ENCODE results near the gene MNAT1. TPM values are rescaled to one million over a fixed set of nuclear protein-coding genes. Genes with fewer than 3 reads are reported as not detected.

Gene MNAT1
- polyA plus RNA-seq, 2 of the 4 experiments (the other 2 are of a cell fraction): 42.7 to 78.1 TPM

DNA sequence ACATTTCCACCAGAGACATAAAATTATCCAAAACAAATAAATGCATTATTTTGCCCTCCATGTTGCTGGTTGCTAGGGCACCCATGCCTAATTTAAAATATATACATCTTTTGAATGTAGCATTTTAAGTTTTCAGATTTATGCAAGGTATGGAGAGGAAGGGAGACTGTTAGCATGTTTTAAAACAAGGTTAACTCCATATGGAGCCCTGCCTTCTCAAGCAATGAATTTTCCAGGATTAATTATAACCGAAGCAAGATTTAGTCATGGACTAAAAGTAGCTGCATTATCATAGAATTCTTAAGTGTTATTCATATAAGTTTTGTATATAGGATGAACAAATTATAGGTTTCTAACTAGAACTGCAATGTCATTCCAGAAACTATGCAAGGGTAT, 209.1 kb downstream of the MNAT1 start:
- TF ChIP-seq POLR2A (IDR thresholded peaks at IDR 0.05; ENCODE audit: low read length) (no peak), MAZ (IDR thresholded peaks at IDR 0.05; ENCODE audit: borderline replicate concordance, low read depth, low read length) (no peak), RAD21 (conservative IDR thresholded peaks at IDR 0.05 in 1 of 2, IDR thresholded peaks at IDR 0.05 in 1 of 2) (no peak), EHF (CRISPR knock-in tag; IDR thresholded peaks at IDR 0.05) (no peak), CBX2 (IDR thresholded peaks at IDR 0.05; ENCODE audit: borderline replicate concordance, low read depth) (no peak), CEBPB (IDR thresholded peaks at IDR 0.05) (no peak)
- TF ChIP-seq, protein P1, sequence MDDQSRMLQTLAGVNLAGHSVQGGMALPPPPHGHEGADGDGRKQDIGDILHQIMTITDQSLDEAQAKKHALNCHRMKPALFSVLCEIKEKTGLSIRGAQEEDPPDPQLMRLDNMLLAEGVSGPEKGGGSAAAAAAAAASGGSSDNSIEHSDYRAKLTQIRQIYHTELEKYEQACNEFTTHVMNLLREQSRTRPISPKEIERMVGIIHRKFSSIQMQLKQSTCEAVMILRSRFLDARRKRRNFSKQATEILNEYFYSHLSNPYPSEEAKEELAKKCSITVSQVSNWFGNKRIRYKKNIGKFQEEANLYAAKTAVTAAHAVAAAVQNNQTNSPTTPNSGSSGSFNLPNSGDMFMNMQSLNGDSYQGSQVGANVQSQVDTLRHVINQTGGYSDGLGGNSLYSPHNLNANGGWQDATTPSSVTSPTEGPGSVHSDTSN (IDR thresholded peaks at IDR 0.05): no peak
- TF ChIP-seq, protein P2, sequence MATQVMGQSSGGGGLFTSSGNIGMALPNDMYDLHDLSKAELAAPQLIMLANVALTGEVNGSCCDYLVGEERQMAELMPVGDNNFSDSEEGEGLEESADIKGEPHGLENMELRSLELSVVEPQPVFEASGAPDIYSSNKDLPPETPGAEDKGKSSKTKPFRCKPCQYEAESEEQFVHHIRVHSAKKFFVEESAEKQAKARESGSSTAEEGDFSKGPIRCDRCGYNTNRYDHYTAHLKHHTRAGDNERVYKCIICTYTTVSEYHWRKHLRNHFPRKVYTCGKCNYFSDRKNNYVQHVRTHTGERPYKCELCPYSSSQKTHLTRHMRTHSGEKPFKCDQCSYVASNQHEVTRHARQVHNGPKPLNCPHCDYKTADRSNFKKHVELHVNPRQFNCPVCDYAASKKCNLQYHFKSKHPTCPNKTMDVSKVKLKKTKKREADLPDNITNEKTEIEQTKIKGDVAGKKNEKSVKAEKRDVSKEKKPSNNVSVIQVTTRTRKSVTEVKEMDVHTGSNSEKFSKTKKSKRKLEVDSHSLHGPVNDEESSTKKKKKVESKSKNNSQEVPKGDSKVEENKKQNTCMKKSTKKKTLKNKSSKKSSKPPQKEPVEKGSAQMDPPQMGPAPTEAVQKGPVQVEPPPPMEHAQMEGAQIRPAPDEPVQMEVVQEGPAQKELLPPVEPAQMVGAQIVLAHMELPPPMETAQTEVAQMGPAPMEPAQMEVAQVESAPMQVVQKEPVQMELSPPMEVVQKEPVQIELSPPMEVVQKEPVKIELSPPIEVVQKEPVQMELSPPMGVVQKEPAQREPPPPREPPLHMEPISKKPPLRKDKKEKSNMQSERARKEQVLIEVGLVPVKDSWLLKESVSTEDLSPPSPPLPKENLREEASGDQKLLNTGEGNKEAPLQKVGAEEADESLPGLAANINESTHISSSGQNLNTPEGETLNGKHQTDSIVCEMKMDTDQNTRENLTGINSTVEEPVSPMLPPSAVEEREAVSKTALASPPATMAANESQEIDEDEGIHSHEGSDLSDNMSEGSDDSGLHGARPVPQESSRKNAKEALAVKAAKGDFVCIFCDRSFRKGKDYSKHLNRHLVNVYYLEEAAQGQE (IDR thresholded peaks at IDR 0.05): no peak
- TF ChIP-seq, protein P3, sequence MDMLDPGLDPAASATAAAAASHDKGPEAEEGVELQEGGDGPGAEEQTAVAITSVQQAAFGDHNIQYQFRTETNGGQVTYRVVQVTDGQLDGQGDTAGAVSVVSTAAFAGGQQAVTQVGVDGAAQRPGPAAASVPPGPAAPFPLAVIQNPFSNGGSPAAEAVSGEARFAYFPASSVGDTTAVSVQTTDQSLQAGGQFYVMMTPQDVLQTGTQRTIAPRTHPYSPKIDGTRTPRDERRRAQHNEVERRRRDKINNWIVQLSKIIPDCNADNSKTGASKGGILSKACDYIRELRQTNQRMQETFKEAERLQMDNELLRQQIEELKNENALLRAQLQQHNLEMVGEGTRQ (IDR thresholded peaks at IDR 0.05): no peak
- DNase-seq (ENCODE audit: low read depth in 1 of 2, low spot score in 1 of 2) (no peak), ATAC-seq (no peak), FAIRE-seq (no peak)
- ChIA-PET POLR2A (no interaction called here), CTCF (no interaction called here)
- no peak overlapping the region for H3K27ac ChIP-seq
- H3K4me1 ChIP-seq: no peaks in the 10 kb centered on the region
- WGBS (ENCODE audit: missing lambda C conversion rate): 93% methylated on average over 1 of the region's 1 CpG
- no peak overlapping the region for H3K4me3 ChIP-seq
- H3K4me2 ChIP-seq: no peak overlapping the region
- H3K9me3 ChIP-seq: no peaks in the 10 kb centered on the region

DNA sequence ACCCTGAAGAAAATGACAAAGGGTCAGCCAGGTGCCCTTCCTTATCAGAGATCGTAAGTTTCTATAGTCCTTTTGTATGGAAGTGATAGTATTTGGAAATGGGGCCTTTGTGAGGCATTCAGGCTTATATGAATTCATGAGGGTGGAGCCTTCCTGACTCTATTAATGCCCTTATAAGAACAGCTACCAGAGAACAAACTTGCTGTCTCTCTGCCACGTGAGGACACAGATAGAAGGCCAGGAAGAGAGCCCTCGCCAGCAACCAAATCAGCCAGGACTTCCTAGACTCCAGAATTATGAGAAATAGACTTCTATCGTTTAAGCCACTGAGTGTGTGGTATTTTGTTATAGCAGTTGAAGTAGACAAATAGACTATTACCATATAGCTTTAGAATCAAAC, 209.6 kb downstream of the MNAT1 start:
- no peak for DNase-seq (ENCODE audit: low read depth in 1 of 2, low spot score in 1 of 2)
- peak; percentile 59 for FAIRE-seq
- no peak for ATAC-seq
- H3K4me1 ChIP-seq: no peaks in the 10 kb centered on the region
- no peaks in the 10 kb centered on the region for H3K9me3 ChIP-seq
- H3K4me3 ChIP-seq: no peak overlapping the region
- POLR2A ChIA-PET: no interaction called here
- H3K4me2 ChIP-seq: no peak overlapping the region
- CTCF ChIA-PET: no interaction called here
- 87% methylated on average over 4 of the region's 4 CpGs for WGBS (ENCODE audit: missing lambda C conversion rate)
- TF ChIP-seq SREBF2 (IDR thresholded peaks at IDR 0.05) (no peak), JUNB (IDR thresholded peaks at IDR 0.05) (no peak), FOSL2 (IDR thresholded peaks at IDR 0.05) (no peak), FOSL2 (CRISPR knock-in tag; IDR thresholded peaks at IDR 0.05) (no peak), POLR2AphosphoS2 (conservative IDR thresholded peaks at IDR 0.05; ENCODE audit: low read length) (no peak), KDM1A (IDR thresholded peaks at IDR 0.05; ENCODE audit: low read depth) (no peak)
- TF ChIP-seq, protein P4, sequence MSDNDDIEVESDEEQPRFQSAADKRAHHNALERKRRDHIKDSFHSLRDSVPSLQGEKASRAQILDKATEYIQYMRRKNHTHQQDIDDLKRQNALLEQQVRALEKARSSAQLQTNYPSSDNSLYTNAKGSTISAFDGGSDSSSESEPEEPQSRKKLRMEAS (IDR thresholded peaks at IDR 0.05): no peak
- TF ChIP-seq, protein P2 (IDR thresholded peaks at IDR 0.05): no peak
- no peak overlapping the region for H3K27ac ChIP-seq

Data from A549 (cell line).